Adrenal gland (tissue), 5 donors: ENCODE results near the gene MACROD2.

Experiments used
- CTCF ChIP-seq, 6 experiments: fragments of 450-650 bp in 4 of 6; fragments of 200-600 bp in 2 of 6; sonication (generic) in 1 of 6; IDR thresholded peaks; 1 replicate in 5 of 6; 2 replicates in 1 of 6; pipeline versions ENCODE4 v1.5.1 to v1.8.0; 2016 to 2021; ENCODE audit warnings: antibody characterized with exemption in 6 of 6, mild to moderate bottlenecking in 2 of 6, moderate library complexity in 1 of 6
- POLR2A ChIP-seq, 2 donors: fragments of 450-650 bp; IDR thresholded peaks; one replicate each; pipeline ENCODE4 v1.6.1; 2017; ENCODE audit warnings: antibody characterized with exemption in 2 of 2, mild to moderate bottlenecking in 2 of 2, moderate library complexity in 1 of 2
- donor health status: DM: no; HTN: no; CAD: no.

GRCh38 chr20:14562981-14563380 is 567.7 kb downstream of the MACROD2 start:
- TF ChIP-seq CTCF (IDR thresholded peaks at IDR 0.05), result no peak
- no peak for TF ChIP-seq POLR2A (IDR thresholded peaks at IDR 0.05)
